ENCODE results near the gene SEMA4G. TPM values are rescaled to one million over a fixed set of nuclear protein-coding genes. Genes with fewer than 3 reads are reported as not detected.

Gene SEMA4G
- total RNA-seq, 2 donors from 2014 or later, result 2.4 to 2.7 TPM

GRCh38 chr10:100985336-100985735 lies 16.0 kb downstream of the SEMA4G start:
- ATAC-seq, result no peak
- no peak for DNase-seq
- intact Hi-C loops (cut with DNase I), result no loop called here

- DNase-seq (no peak), ATAC-seq (no peak)
- intact Hi-C loops (cut with DNase I), result no loop called here
Measured at GRCh38 chr10:100986623-100986951, 17.3 kb downstream of the SEMA4G start.

GRCh38 chr10:100986952-100987684 lies 17.8 kb downstream of the SEMA4G start, which contains the start of the genes MRPL43 and TWNK:
Gene MRPL43 (minus strand): TSS chr10:100987497. CDS start chr10:100987443, 54 bp downstream.
Gene TWNK (plus strand): TSS chr10:100987543. CDS start chr10:100988211, 668 bp downstream.
- DNase-seq (peak; percentile 89), ATAC-seq (peak; percentile 94)
- intact Hi-C loops (cut with DNase I), result no loop called here

GRCh38 chr10:100987685-100988049 lies 18.4 kb downstream of the SEMA4G start:
- no peak for DNase-seq
- intact Hi-C loops (cut with DNase I), result no loop called here
- ATAC-seq, result no peak

GRCh38 chr10:100988166-100988565 lies 18.9 kb downstream of the SEMA4G start:
- DNase-seq (no peak), ATAC-seq (no peak)
- intact Hi-C loops (cut with DNase I), result no loop called here

- no peak for ATAC-seq
- intact Hi-C loops (cut with DNase I), result no loop called here
- DNase-seq, result no peak
Measured at GRCh38 chr10:100989088-100989487, 19.8 kb downstream of the SEMA4G start.

- intact Hi-C loops (cut with DNase I), result loop anchor here in 1 of 2 donors (1.0 kb wide), 1 partner anchor 20 kb away; no protein-coding TSS in a partner anchor
Measured at GRCh38 chr10:100993986-100994708, 24.8 kb downstream of the SEMA4G start.

GRCh38 chr10:100995181-100995580 lies 25.9 kb downstream of the SEMA4G start:
- intact Hi-C loops (cut with DNase I), result no loop called here
- no peak for ATAC-seq
- no peak for DNase-seq

More at GRCh38 chr10:100993986-100994708, 24.8 kb downstream of the SEMA4G start:
- DNase-seq (no peak), ATAC-seq (no peak)

GRCh38 chr10:100996678-100997359 lies 27.5 kb downstream of the SEMA4G start:
- intact Hi-C loops (cut with DNase I), result loop anchor here in 1 of 2 donors (1.0 kb wide), 1 partner anchor 16 kb away; no protein-coding TSS in a partner anchor
- ATAC-seq (peak in 1 of 2 donors; percentile 10), DNase-seq (no peak)

GRCh38 chr10:100997360-100998182 lies 28.3 kb downstream of the SEMA4G start:
- intact Hi-C loops (cut with DNase I), result loop anchor here in 1 of 2 donors (1.0 kb wide), 1 partner anchor 16 kb away; no protein-coding TSS in a partner anchor
- DNase-seq, result peak; percentile 71
- peak; percentile 32 to 55 for ATAC-seq

GRCh38 chr10:100998183-100998990 lies 29.1 kb downstream of the SEMA4G start:
- DNase-seq, result peak; percentile 86
- intact Hi-C loops (cut with DNase I), result no loop called here
- peak; percentile 54 to 57 for ATAC-seq

- intact Hi-C loops (cut with DNase I), result no loop called here
- peak; percentile 76 to 78 for ATAC-seq
- peak; percentile 87 for DNase-seq
Measured at GRCh38 chr10:100998991-100999741, 29.9 kb downstream of the SEMA4G start.

GRCh38 chr10:100999742-101000126 lies 30.4 kb downstream of the SEMA4G start, which contains the start of gene LZTS2:
Gene LZTS2 (plus strand): TSS chr10:100999808. CDS start chr10:101002539, 2,731 bp downstream.
- intact Hi-C loops (cut with DNase I), result no loop called here
- ATAC-seq (no peak), DNase-seq (no peak)

GRCh38 chr10:101000127-101000914 lies 31.0 kb downstream of the SEMA4G start:
- DNase-seq, result peak; percentile 50
- intact Hi-C loops (cut with DNase I), result no loop called here
- no peak for ATAC-seq

- peak; percentile 92 for DNase-seq
- intact Hi-C loops (cut with DNase I), result no loop called here
- peak; percentile 17 to 35 for ATAC-seq
Measured at GRCh38 chr10:101000915-101001658, 31.8 kb downstream of the SEMA4G start.

- DNase-seq (no peak), ATAC-seq (no peak)
- intact Hi-C loops (cut with DNase I), result no loop called here
Measured at GRCh38 chr10:101001659-101002035, 32.3 kb downstream of the SEMA4G start.
